PC-9 (cell line): Measurements from ENCODE around the gene ARHGAP30. TPM values are rescaled to one million over a fixed set of nuclear protein-coding genes. Genes with fewer than 3 reads are reported as not detected.
"Not testable (repeated sequence)": the region's sequence is repeated elsewhere in the genome, so short reads cannot be mapped to it uniquely, and the experiment has no call there.

Source experiments
- BruUV-seq: library from RNA; stranded (reverse); fragments of 400-500 nt; replicated peaks from 2 replicates; lab custom pipeline; 2021; lab: Mats Ljungman, UMichigan
- CTCF ChIA-PET: fragments of 300-600 bp; sonication (Branson Sonifier 250); formaldehyde crosslinking; loops from one replicate; lab custom pipeline; 2022; ENCODE audit warnings: antibody characterized with exemption; lab: Charles Lee
- POLR2A ChIA-PET: fragments of 300-600 bp; sonication (Branson Sonifier 250); formaldehyde crosslinking; loops from one replicate; lab custom pipeline; 2022; ENCODE audit warnings: antibody characterized with exemption; ENCODE audit not compliant: unreplicated experiment; lab: Charles Lee
- DNase-seq, 2 experiments: peaks; one replicate each; pipeline versions ENCODE4 v3.0.0 to v3.0.0-alpha.2; 2015 to 2022; ENCODE audit warnings: mixed read lengths in 1 of 2
- H2AFZ ChIP-seq: fragments of 200-600 bp; sonication (generic); 2 replicates; pipeline ENCODE4 v1.8.1; 2017; ENCODE audit warnings: antibody characterized with exemption
- H3F3A ChIP-seq: fragments of 200-600 bp; sonication (generic); 2 replicates; pipeline ENCODE4 v1.8.1; 2017; ENCODE audit warnings: antibody characterized with exemption, mild to moderate bottlenecking, low read depth; ENCODE audit not compliant: insufficient read depth
- H3K27ac ChIP-seq: fragments of 200-600 bp; sonication (generic); 2 replicates; pipeline ENCODE4 v1.6.1; 2016; ENCODE audit warnings: mixed run types
- H3K27me3 ChIP-seq: fragments of 200-600 bp; sonication (generic); 2 replicates; pipeline ENCODE4 v1.6.1; 2016; ENCODE audit warnings: low read depth, mixed run types; ENCODE audit not compliant: insufficient read depth
- H3K36me3 ChIP-seq: fragments of 200-600 bp; sonication (generic); 2 replicates; pipeline ENCODE4 v1.6.1; 2016; ENCODE audit warnings: low read depth, mixed run types
- H3K4me1 ChIP-seq: fragments of 200-600 bp; sonication (generic); replicated peaks from 2 replicates; pipeline ENCODE4 v1.6.1; 2016; ENCODE audit warnings: mixed run types; ENCODE audit not compliant: insufficient read depth
- H3K4me2 ChIP-seq: fragments of 200-600 bp; sonication (generic); 2 replicates; pipeline ENCODE4 v1.6.1; 2017; ENCODE audit warnings: mixed run types
- H3K4me3 ChIP-seq: fragments of 200-600 bp; sonication (generic); 2 replicates; pipeline ENCODE4 v1.6.1; 2016; ENCODE audit warnings: mixed run types
- H3K79me2 ChIP-seq: fragments of 200-600 bp; sonication (generic); 2 replicates; pipeline ENCODE4 v1.6.1; 2017; ENCODE audit warnings: low read depth, mixed run types
- H3K9me2 ChIP-seq: fragments of 200-600 bp; sonication (generic); 2 replicates; pipeline ENCODE4 v1.8.1; 2017; ENCODE audit warnings: mild to moderate bottlenecking; ENCODE audit not compliant: insufficient read depth
- H3K9me3 ChIP-seq: fragments of 200-600 bp; sonication (generic); 2 replicates; pipeline ENCODE4 v1.8.1; 2016; ENCODE audit warnings: low read depth; ENCODE audit not compliant: insufficient read depth
- H4K20me1 ChIP-seq: fragments of 200-600 bp; sonication (generic); 2 replicates; pipeline ENCODE4 v1.8.1; 2017; ENCODE audit not compliant: insufficient read depth
- EZH2 ChIP-seq: fragments of 200-600 bp; sonication (generic); IDR thresholded peaks from 2 replicates; pipeline ENCODE4 v1.8.0; 2017; ENCODE audit warnings: antibody characterized with exemption, low read depth
- intact Hi-C: fragments of 100-400 bp; cut with micrococcal nuclease; formaldehyde crosslinking; loops from one replicate; pipeline ENCODE4 v1.10.0; 2022; ENCODE audit not compliant: unreplicated experiment
- total RNA-seq: library from RNA; stranded (reverse); gene quantifications from 2 replicates; pipeline ENCODE4 v1.2.3, GENCODE V29; 2021
- TF ChIP-seq, protein P1 (sequence below): fragments of 200-600 bp; sonication (generic); conservative IDR thresholded peaks from 2 replicates; pipeline ENCODE4 v1.6.1; 2017; ENCODE audit warnings: mixed run types, antibody characterized with exemption, mild to moderate bottlenecking, moderate library complexity

Gene ARHGAP30
- total RNA-seq, 1 experiment from 2014 or later = 0.46 TPM

DNA sequence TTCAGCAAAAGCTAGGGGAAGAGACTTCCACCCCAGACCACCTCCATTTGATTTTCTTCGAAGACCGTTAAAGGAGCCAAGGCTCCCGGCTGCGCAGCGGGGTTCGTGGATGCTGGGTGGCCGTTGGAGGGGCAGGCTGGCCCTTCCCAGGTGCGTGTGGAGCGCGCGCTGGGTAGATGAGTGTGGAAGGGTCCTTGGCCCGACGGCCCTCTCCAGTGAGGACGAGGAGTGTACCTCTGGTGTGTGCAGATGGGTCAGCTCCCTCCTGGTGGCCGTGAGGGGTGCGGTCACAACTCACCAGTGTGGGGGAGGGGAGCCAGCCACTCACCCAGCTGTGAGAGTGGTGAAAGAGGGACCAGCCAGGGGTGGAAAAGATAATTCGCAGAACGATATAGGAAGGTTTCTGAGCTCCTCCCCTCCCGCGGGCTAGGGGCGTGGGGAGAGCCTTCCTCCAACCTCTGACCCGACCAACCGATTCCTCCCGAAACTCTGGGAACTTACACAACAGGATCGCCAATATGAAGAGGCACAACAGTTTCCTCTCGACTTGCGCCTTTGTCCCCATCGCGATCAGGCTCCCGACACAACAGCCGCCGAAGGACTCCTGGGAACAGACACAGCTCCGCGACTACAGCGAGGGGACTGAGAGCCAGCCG lies 49.1 kb downstream of the ARHGAP30 start, which contains the start of gene F11R:
Gene F11R, minus strand, starts transcription at position 644 of the 656 bp plus-strand sequence. Its CDS starts 79 bp downstream, at position 565.
- H3K4me2 ChIP-seq = peak within 1 kb of the TSS; percentile 93
- H2AFZ ChIP-seq = peak within 1 kb of the TSS; percentile 45; the same call in 1 of the 2 replicates
- peaks cover 56% of the 10 kb centered on the region for H3K4me1 ChIP-seq
- no peaks in the 10 kb centered on the region for H3K36me3 ChIP-seq
- TF ChIP-seq EZH2 = no peak
- TF ChIP-seq, protein P1, sequence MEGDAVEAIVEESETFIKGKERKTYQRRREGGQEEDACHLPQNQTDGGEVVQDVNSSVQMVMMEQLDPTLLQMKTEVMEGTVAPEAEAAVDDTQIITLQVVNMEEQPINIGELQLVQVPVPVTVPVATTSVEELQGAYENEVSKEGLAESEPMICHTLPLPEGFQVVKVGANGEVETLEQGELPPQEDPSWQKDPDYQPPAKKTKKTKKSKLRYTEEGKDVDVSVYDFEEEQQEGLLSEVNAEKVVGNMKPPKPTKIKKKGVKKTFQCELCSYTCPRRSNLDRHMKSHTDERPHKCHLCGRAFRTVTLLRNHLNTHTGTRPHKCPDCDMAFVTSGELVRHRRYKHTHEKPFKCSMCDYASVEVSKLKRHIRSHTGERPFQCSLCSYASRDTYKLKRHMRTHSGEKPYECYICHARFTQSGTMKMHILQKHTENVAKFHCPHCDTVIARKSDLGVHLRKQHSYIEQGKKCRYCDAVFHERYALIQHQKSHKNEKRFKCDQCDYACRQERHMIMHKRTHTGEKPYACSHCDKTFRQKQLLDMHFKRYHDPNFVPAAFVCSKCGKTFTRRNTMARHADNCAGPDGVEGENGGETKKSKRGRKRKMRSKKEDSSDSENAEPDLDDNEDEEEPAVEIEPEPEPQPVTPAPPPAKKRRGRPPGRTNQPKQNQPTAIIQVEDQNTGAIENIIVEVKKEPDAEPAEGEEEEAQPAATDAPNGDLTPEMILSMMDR = peak; percentile 54; the same call in 1 of the 2 replicates
- intact Hi-C loops = loop anchor here (2.0 kb wide), 2 partner anchors 18 to 24 kb away; partner anchors contain the start of gene TSTD1
- peak within 1 kb of the TSS; percentile 93 for H3K4me3 ChIP-seq
- peak within 1 kb of the TSS; percentile 97 for H3K27ac ChIP-seq
- BruUV-seq = TSS peak; percentile 63
- peak; percentile 55 to 72 for DNase-seq
- peaks cover 28% of the 10 kb centered on the region for H4K20me1 ChIP-seq
- peaks cover 50% of the 10 kb centered on the region for H3F3A ChIP-seq
- ChIA-PET POLR2A (interaction anchor here (0.6 to 1.9 kb wide), 12 partner anchors 10 to 918 kb away, joined by 3 to 8 read pairs (median 4); partner anchors contain the start of genes NECTIN4, TSTD1 and USF1), CTCF (interaction anchor here (0.6 to 1.3 kb wide), 4 partner anchors 18 to 239 kb away, joined by 3 to 6 read pairs (median 4); partner anchors contain the start of genes NECTIN4 and TSTD1)
- no peaks in the 10 kb centered on the region for H3K9me2 ChIP-seq
- no peaks in the 10 kb centered on the region for H3K9me3 ChIP-seq
- peaks cover 57% of the 10 kb centered on the region for H3K79me2 ChIP-seq
- no peaks in the 10 kb centered on the region for H3K27me3 ChIP-seq

DNA sequence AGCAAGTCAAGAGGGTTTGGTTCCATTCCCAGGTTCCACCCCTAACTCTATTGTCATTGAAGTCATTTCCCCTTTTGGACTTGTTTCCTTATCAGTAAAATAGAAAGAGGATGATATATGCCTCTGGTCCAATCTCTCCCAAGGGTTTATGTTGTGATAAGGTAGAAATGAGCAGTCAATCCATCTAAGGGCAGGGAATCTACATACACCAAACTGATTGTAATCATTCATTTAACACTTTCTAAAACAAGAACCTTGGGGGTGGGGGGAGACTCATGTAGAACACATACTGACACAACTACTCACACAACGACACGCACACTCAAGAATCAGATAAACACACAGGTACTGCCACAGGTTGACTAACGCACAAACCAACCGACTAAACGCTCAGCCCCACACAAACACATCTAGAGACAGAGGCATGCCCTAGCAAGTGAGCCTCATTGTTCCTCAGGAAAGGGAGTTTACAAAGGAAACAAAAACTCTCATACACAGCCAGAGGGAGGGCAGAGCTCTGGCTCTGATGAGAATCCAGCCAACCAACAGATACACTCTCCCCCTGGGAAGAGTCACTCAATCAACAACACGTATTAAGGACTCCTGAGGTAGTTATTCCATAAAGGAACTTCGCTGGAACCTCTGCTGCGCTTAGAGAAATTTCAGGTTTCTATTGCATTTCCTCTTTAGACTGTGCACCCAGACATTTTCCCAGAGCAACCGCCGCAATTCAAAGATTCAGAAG lies 49.8 kb downstream of the ARHGAP30 start:
- H3K27me3 ChIP-seq = no peaks in the 10 kb centered on the region
- peak overlapping the region; percentile 93 for H3K4me3 ChIP-seq
- ChIA-PET CTCF (interaction anchor here (0.6 to 1.3 kb wide), 3 partner anchors 18 to 238 kb away, joined by 3 to 6 read pairs (median 3); partner anchors contain the start of genes NECTIN4 and TSTD1), POLR2A (interaction anchor here (0.6 to 1.9 kb wide), 5 partner anchors 19 to 917 kb away, joined by 3 to 8 read pairs (median 4); partner anchors contain the start of genes TSTD1 and USF1)
- H3K27ac ChIP-seq = peak overlapping the region; percentile 97
- no TSS peak for BruUV-seq
- DNase-seq = no peak
- H3K9me3 ChIP-seq = no peaks in the 10 kb centered on the region
- H3K36me3 ChIP-seq = no peaks in the 10 kb centered on the region
- intact Hi-C loops = loop anchor here (2.0 kb wide), 2 partner anchors 19 to 23 kb away; partner anchors contain the start of gene TSTD1
- H3K79me2 ChIP-seq = peaks cover 61% of the 10 kb centered on the region
- peaks cover 63% of the 10 kb centered on the region for H3K4me1 ChIP-seq
- H4K20me1 ChIP-seq = peaks cover 28% of the 10 kb centered on the region
- no peak overlapping the region for H2AFZ ChIP-seq
- TF ChIP-seq, protein P1 = no peak
- TF ChIP-seq EZH2 = no peak
- no peaks in the 10 kb centered on the region for H3K9me2 ChIP-seq
- H3K4me2 ChIP-seq = peak overlapping the region; percentile 93
- peaks cover 52% of the 10 kb centered on the region for H3F3A ChIP-seq

DNA sequence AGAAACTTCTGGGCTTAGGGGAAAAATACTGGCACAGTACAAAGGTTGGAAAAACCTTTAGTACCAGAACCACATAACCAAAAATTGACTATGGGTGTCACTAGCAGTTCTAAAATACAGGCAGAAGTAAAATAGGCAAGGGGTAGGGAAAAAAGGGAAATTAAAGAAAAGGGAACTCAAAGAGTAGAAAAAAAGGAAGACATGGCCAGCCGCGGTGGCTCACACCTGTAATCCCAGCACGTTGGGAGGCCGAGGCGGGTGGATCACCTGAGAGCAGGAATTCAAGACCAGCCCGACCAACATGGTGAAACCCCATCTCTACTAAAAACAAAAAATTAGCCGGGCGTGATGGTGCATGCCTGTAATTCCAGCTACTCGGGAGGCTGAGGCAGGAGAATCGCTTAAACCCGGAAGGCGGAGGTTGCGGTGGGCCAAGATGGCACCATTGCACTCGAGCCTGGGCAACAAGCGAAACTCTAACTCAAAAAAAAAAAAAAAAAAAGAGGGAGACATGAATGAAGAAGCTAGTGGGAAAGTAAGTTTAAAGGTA lies 50.5 kb downstream of the ARHGAP30 start:
- H3K36me3 ChIP-seq, H3K27me3 ChIP-seq, DNase-seq, BruUV-seq, POLR2A ChIA-PET, H3K27ac ChIP-seq, intact Hi-C loops, H3K9me2 ChIP-seq, H2AFZ ChIP-seq, H3K9me3 ChIP-seq: not testable (repeated sequence)
- Histone ChIP-seq H3K4me3 (peak overlapping the region; percentile 93; the same call in 1 of the 2 replicates), H3K4me1 (peaks cover 71% of the 10 kb centered on the region), H3K79me2 (peaks cover 64% of the 10 kb centered on the region), H3F3A (peaks cover 57% of the 10 kb centered on the region), H4K20me1 (peaks cover 28% of the 10 kb centered on the region), H3K4me2 (peak overlapping the region; percentile 93)
- CTCF ChIA-PET = interaction anchor here (0.6 kb wide), 1 partner anchor 71 kb away, joined by 3 read pairs; no protein-coding TSS in a partner anchor
